HG02938 (cell line): ENCODE data around the gene PSKH1.
"Not testable (repeated sequence)": the region's sequence is repeated elsewhere in the genome, so short reads cannot be mapped to it uniquely, and the experiment has no call there.

ENCODE experiments used
- ATAC-seq: cut with Tn5 transposase; IDR thresholded peaks from one replicate; pipeline ENCODE4 v1.9.1; 2021; ENCODE audit warnings: mild to moderate bottlenecking, moderate library complexity; ENCODE audit not compliant: unreplicated experiment

The PSKH1 gene

GRCh38 chr16:67885976-67886375, 7.1 kb upstream of the PSKH1 start:
- no peak for ATAC-seq

GRCh38 chr16:67886387-67886786, 6.7 kb upstream of the PSKH1 start:
- ATAC-seq = no peak

- no peak for ATAC-seq
These were observed 4.7 kb upstream of the PSKH1 start for GRCh38 chr16:67888331-67888730.

- no peak for ATAC-seq
These were observed 679 bp upstream of the PSKH1 start for GRCh38 chr16:67892375-67892774.

GRCh38 chr16:67893743-67894399, 817 bp downstream of the PSKH1 start:
- no peak for ATAC-seq

GRCh38 chr16:67897231-67897630, 4.2 kb downstream of the PSKH1 start:
- no peak for ATAC-seq

GRCh38 chr16:67901734-67902133, 8.7 kb downstream of the PSKH1 start:
- no peak for ATAC-seq

- ATAC-seq = no peak
These were observed 9.8 kb downstream of the PSKH1 start for GRCh38 chr16:67902831-67903230.

- no peak for ATAC-seq
These were observed 14.5 kb downstream of the PSKH1 start for GRCh38 chr16:67907397-67908180.

GRCh38 chr16:67909056-67909742, 16.1 kb downstream of the PSKH1 start:
- ATAC-seq = no peak

- ATAC-seq = no peak
These were observed 17.1 kb downstream of the PSKH1 start for GRCh38 chr16:67910158-67910557.

- no peak for ATAC-seq
These were observed 21.9 kb downstream of the PSKH1 start for GRCh38 chr16:67914758-67915495.

- ATAC-seq = not testable (repeated sequence)
These were observed 22.4 kb downstream of the PSKH1 start for GRCh38 chr16:67915496-67915769.

GRCh38 chr16:67915831-67916723, 23.0 kb downstream of the PSKH1 start:
- no peak for ATAC-seq

- no peak for ATAC-seq
These were observed 24.2 kb downstream of the PSKH1 start for GRCh38 chr16:67917140-67917851.

GRCh38 chr16:67917852-67918236, 24.8 kb downstream of the PSKH1 start:
- ATAC-seq = no peak

- no peak for ATAC-seq
These were observed 26.7 kb downstream of the PSKH1 start for GRCh38 chr16:67919622-67920221.

- no peak for ATAC-seq
These were observed 29.2 kb downstream of the PSKH1 start for GRCh38 chr16:67922221-67922620.

- no peak for ATAC-seq
These were observed 29.7 kb downstream of the PSKH1 start for GRCh38 chr16:67922740-67923139.
